ENCODE measurements around the gene LHX5.

- TF ChIP-seq CTCF (IDR thresholded peaks at IDR 0.05) = no peak
- TF ChIP-seq POLR2A (IDR thresholded peaks at IDR 0.05) = no peak
Measured at GRCh38 chr12:113471619-113472171, at the start of gene LHX5.

Data from uterus (tissue), 2 donors.